ENCODE data around the gene DBNL. TPM values are rescaled to one million over a fixed set of nuclear protein-coding genes. Genes with fewer than 3 reads are reported as not detected.

DBNL gene
- total RNA-seq, 2 donors from 2014 or later = 118 to 120 TPM

- H3K27me3 ChIP-seq (replicated peaks; ENCODE audit: insufficient read depth) = no peaks in the 10 kb centered on the region
- WGBS = 91% methylated on average over 12 of the region's 12 CpGs
- H3K9me3 ChIP-seq = no peaks in the 10 kb centered on the region
Observed at GRCh38 chr7:44052771-44053365, 8.4 kb downstream of the DBNL start.

GRCh38 chr7:44056681-44057080 lies 12.2 kb downstream of the DBNL start:
- H3K4me3 ChIP-seq = no peak overlapping the region
- H3K27me3 ChIP-seq (replicated peaks; ENCODE audit: insufficient read depth) = no peaks in the 10 kb centered on the region
- H3K27ac ChIP-seq = no peak overlapping the region
- H3K9me3 ChIP-seq = no peaks in the 10 kb centered on the region
- WGBS = 96% methylated on average over 7 of the region's 7 CpGs
- intact Hi-C loops (cut with DNase I) = no loop called here
- TF ChIP-seq CTCF (IDR thresholded peaks at IDR 0.05) (no peak), POLR2A (IDR thresholded peaks at IDR 0.05) (no peak), POLR2AphosphoS5 (IDR thresholded peaks at IDR 0.05) (no peak)
- no peaks in the 10 kb centered on the region for H3K4me1 ChIP-seq (replicated peaks)
- no peak for DNase-seq (ENCODE audit: low spot score)
- peaks cover 18 to 27% of the 10 kb centered on the region in 2 donors for H3K36me3 ChIP-seq

More at GRCh38 chr7:44052771-44053365, 8.4 kb downstream of the DBNL start:
- no peak overlapping the region for H3K4me3 ChIP-seq
- H3K27ac ChIP-seq = no peak overlapping the region
- H3K36me3 ChIP-seq = peaks cover 9 to 20% of the 10 kb centered on the region in 2 donors
- no peaks in the 10 kb centered on the region for H3K4me1 ChIP-seq (replicated peaks)
- no peak for DNase-seq (ENCODE audit: low spot score)
- TF ChIP-seq CTCF (IDR thresholded peaks at IDR 0.05) (no peak), POLR2A (IDR thresholded peaks at IDR 0.05) (no peak), POLR2AphosphoS5 (IDR thresholded peaks at IDR 0.05) (no peak)
- intact Hi-C loops (cut with DNase I) = no loop called here

- Histone ChIP-seq H3K27ac (no peak overlapping the region), H3K36me3 (peaks cover 18 to 27% of the 10 kb centered on the region in 2 donors), H3K27me3 (replicated peaks; ENCODE audit: insufficient read depth) (no peaks in the 10 kb centered on the region), H3K4me1 (replicated peaks) (no peaks in the 10 kb centered on the region), H3K9me3 (no peaks in the 10 kb centered on the region), H3K4me3 (no peak overlapping the region)
- TF ChIP-seq CTCF (IDR thresholded peaks at IDR 0.05) = no peak
- no peak for TF ChIP-seq POLR2AphosphoS5 (IDR thresholded peaks at IDR 0.05)
- no peak for TF ChIP-seq POLR2A (IDR thresholded peaks at IDR 0.05)
- no peak for DNase-seq (ENCODE audit: low spot score)
- intact Hi-C loops (cut with DNase I) = no loop called here
- 91% methylated on average over 11 of the region's 11 CpGs for WGBS
Observed at GRCh38 chr7:44057181-44057848, 12.8 kb downstream of the DBNL start.

- TF ChIP-seq CTCF (IDR thresholded peaks at IDR 0.05) = no peak
- no peak for TF ChIP-seq POLR2AphosphoS5 (IDR thresholded peaks at IDR 0.05)
- TF ChIP-seq POLR2A (IDR thresholded peaks at IDR 0.05) = no peak
- intact Hi-C loops (cut with DNase I) = no loop called here
- Histone ChIP-seq H3K9me3 (no peaks in the 10 kb centered on the region), H3K4me1 (replicated peaks) (no peaks in the 10 kb centered on the region), H3K27ac (no peak overlapping the region), H3K4me3 (no peak overlapping the region), H3K36me3 (peaks cover 18 to 23% of the 10 kb centered on the region in 2 donors), H3K27me3 (replicated peaks; ENCODE audit: insufficient read depth) (no peaks in the 10 kb centered on the region)
- WGBS = 86% methylated on average over 30 of the region's 30 CpGs
- no peak for DNase-seq (ENCODE audit: low spot score)
Observed at GRCh38 chr7:44057849-44058758, 13.6 kb downstream of the DBNL start.
